Dorsolateral prefrontal cortex (tissue), 118 donors: Measurements from ENCODE around the gene STIP1. TPM values are rescaled to one million over a fixed set of nuclear protein-coding genes. Genes with fewer than 3 reads are reported as not detected.

Experiments used
- total RNA-seq, 120 experiments: library from RNA; stranded (reverse); gene quantifications; one replicate each; pipeline versions ENCODE4 v1.2.3 to v1.2.4, GENCODE V29; 2022

Gene STIP1
- total RNA-seq, 120 experiments from 2014 or later = 90.1 to 461 (median 151) TPM

Other genes starting within 250 kb of the STIP1 start
- gene NAA40, start 247.2 kb upstream of the STIP1 start, total RNA-seq = 10 to 100 TPM; 18.7 to 46.0 (median 26.4) TPM
- 100 to 1,000 TPM; 169 to 367 (median 264) TPM for gene COX8A, start 211.6 kb upstream of the STIP1 start, total RNA-seq
- 100 to 1,000 TPM in 104 of 120 experiments, 10 to 100 TPM in 16; 68.7 to 167 (median 128) TPM for gene OTUB1, start 199.7 kb upstream of the STIP1 start, total RNA-seq
- 10 to 100 TPM in 101 of 120 experiments, 1 to 10 TPM in 19; 5.1 to 24.0 (median 13.6) TPM for gene FLRT1, start 150.2 kb upstream of the STIP1 start, total RNA-seq
- gene MACROD1, start 20.1 kb upstream of the STIP1 start, total RNA-seq = 10 to 100 TPM; 13.2 to 50.7 (median 30.7) TPM
- gene FERMT3, start 20.6 kb downstream of the STIP1 start, total RNA-seq = 10 to 100 TPM in 39 of 120 experiments, 1 to 10 TPM in 81; 2.0 to 27.1 (median 8.4) TPM
- gene TRPT1, start 40.0 kb downstream of the STIP1 start, total RNA-seq = 10 to 100 TPM; 14.9 to 41.9 (median 27.8) TPM
- 10 to 100 TPM; 29.9 to 74.4 (median 43.4) TPM for gene NUDT22, start 40.1 kb downstream of the STIP1 start, total RNA-seq
- 10 to 100 TPM; 22.5 to 46.8 (median 32.3) TPM for gene DNAJC4, start 44.4 kb downstream of the STIP1 start, total RNA-seq
- 100 to 1,000 TPM in 51 of 120 experiments, 10 to 100 TPM in 69; 70.2 to 201 (median 97.2) TPM for gene VEGFB, start 48.4 kb downstream of the STIP1 start, total RNA-seq
- gene FKBP2, start 54.9 kb downstream of the STIP1 start, total RNA-seq = 100 to 1,000 TPM in 2 of 120 experiments, 10 to 100 TPM in 118; 43.6 to 115 (median 66.0) TPM
- gene PPP1R14B, start 60.8 kb downstream of the STIP1 start, total RNA-seq = 10 to 100 TPM; 14.3 to 71.9 (median 29.4) TPM
- 10 to 100 TPM in 41 of 120 experiments, 1 to 10 TPM in 79; 4.4 to 20.8 (median 8.5) TPM for gene PLCB3, start 65.4 kb downstream of the STIP1 start, total RNA-seq
- 100 to 1,000 TPM in 1 of 120 experiments, 10 to 100 TPM in 119; 49.5 to 105 (median 74.6) TPM for gene BAD, start 98.5 kb downstream of the STIP1 start, total RNA-seq
- 100 to 1,000 TPM in 14 of 120 experiments, 10 to 100 TPM in 106; 60.7 to 140 (median 86.2) TPM for gene GPR137, start 99.7 kb downstream of the STIP1 start, total RNA-seq
- gene KCNK4, start 105.1 kb downstream of the STIP1 start, total RNA-seq = 10 to 100 TPM in 29 of 120 experiments, 1 to 10 TPM in 91; 2.4 to 12.7 (median 8.0) TPM
- 1 to 10 TPM in 115 of 120 experiments, under 1 TPM in 3, not detected in 2; 0.69 to 9.3 (median 3.0) TPM for gene CATSPERZ, start 114.2 kb downstream of the STIP1 start, total RNA-seq
- gene ESRRA, start 119.4 kb downstream of the STIP1 start, total RNA-seq = 10 to 100 TPM; 20.7 to 65.0 (median 36.4) TPM
- 100 to 1,000 TPM in 110 of 120 experiments, 10 to 100 TPM in 10; 72.8 to 158 (median 122) TPM for gene TRMT112, start 131.4 kb downstream of the STIP1 start, total RNA-seq
- 100 to 1,000 TPM; 101 to 340 (median 208) TPM for gene PRDX5, start 131.9 kb downstream of the STIP1 start, total RNA-seq
- 10 to 100 TPM in 97 of 120 experiments, 1 to 10 TPM in 23; 7.7 to 30.7 (median 13.8) TPM for gene CCDC88B, start 154.0 kb downstream of the STIP1 start, total RNA-seq
- 10 to 100 TPM; 22.6 to 49.3 (median 33.0) TPM for gene RPS6KA4, start 173.0 kb downstream of the STIP1 start, total RNA-seq